Left kidney (tissue), 2 donors: ENCODE data around the gene C1QTNF5. TPM values are rescaled to one million over a fixed set of nuclear protein-coding genes. Genes with fewer than 3 reads are reported as not detected.

ENCODE experiments used
- DNase-seq: peaks from one replicate; pipeline ENCODE4 v3.0.0-alpha.2; 2013
- polyA plus RNA-seq: library from polyadenylated mRNA; unstranded; fragments of 120-200 nt; gene quantifications from one replicate; pipeline ENCODE4 v1.2.1, GENCODE V29; 2013; ENCODE audit not compliant: insufficient read length

Gene C1QTNF5
- polyA plus RNA-seq, 1 donor: 15.7 TPM

- DNase-seq: no peak
Measured at GRCh38 chr11:119338965-119339588, 1.6 kb downstream of the C1QTNF5 start.

GRCh38 chr11:119338318-119338890 is 2.3 kb downstream of the C1QTNF5 start:
- peak; percentile 84 for DNase-seq

GRCh38 chr11:119337581-119338317 is 2.9 kb downstream of the C1QTNF5 start:
- no peak for DNase-seq

GRCh38 chr11:119336744-119337469 is 3.8 kb downstream of the C1QTNF5 start:
- no peak for DNase-seq

GRCh38 chr11:119335655-119336543 is 4.8 kb downstream of the C1QTNF5 start:
- DNase-seq: no peak

GRCh38 chr11:119335091-119335654 is 5.5 kb downstream of the C1QTNF5 start:
- DNase-seq: no peak

- peak; percentile 98 for DNase-seq
Measured at GRCh38 chr11:119334174-119334930, 6.3 kb downstream of the C1QTNF5 start, which contains the start of gene RNF26. RNF26 (plus strand) TSS chr11:119334527; CDS start chr11:119335123, 596 bp downstream.

- DNase-seq: no peak
Measured at GRCh38 chr11:119332111-119332765, 8.4 kb downstream of the C1QTNF5 start.

GRCh38 chr11:119330237-119330636 is 10.4 kb downstream of the C1QTNF5 start:
- no peak for DNase-seq

GRCh38 chr11:119329320-119329719 is 11.4 kb downstream of the C1QTNF5 start:
- DNase-seq: no peak

GRCh38 chr11:119324189-119324588 is 16.5 kb downstream of the C1QTNF5 start:
- no peak for DNase-seq

GRCh38 chr11:119323532-119324033 is 17.1 kb downstream of the C1QTNF5 start:
- peak; percentile 86 for DNase-seq

GRCh38 chr11:119322921-119323531 is 17.7 kb downstream of the C1QTNF5 start:
- no peak for DNase-seq

- DNase-seq: no peak
Measured at GRCh38 chr11:119322360-119322739, 18.3 kb downstream of the C1QTNF5 start.

- peak; percentile 67 for DNase-seq
Measured at GRCh38 chr11:119320776-119321524, 19.7 kb downstream of the C1QTNF5 start.

- no peak for DNase-seq
Measured at GRCh38 chr11:119320240-119320775, 20.4 kb downstream of the C1QTNF5 start.

GRCh38 chr11:119319700-119320239 is 20.9 kb downstream of the C1QTNF5 start:
- DNase-seq: no peak
